Activated CD8-positive, alpha-beta T cell treated with anti-CD3 and anti-CD28 coated beads, Interleukin-2, amount 10 ng/mL, durations not matched to agents 7 days and 5 days (primary cell): ENCODE measurements around the gene RBBP5. TPM values are rescaled to one million over a fixed set of nuclear protein-coding genes. Genes with fewer than 3 reads are reported as not detected.

Experiments
- ATAC-seq: fragments of 150-1000 bp; cut with Tn5 transposase; one replicate; pipeline ENCODE4 v1.10.0; 2021; ENCODE audit warnings: moderate library complexity
- CTCF ChIA-PET: fragments of 350-600 bp; sonication (Branson Sonifier 250); formaldehyde crosslinking; loops from one replicate; lab custom pipeline; 2021; ENCODE audit warnings: antibody characterized with exemption; lab: Charles Lee
- POLR2A ChIA-PET: fragments of 350-600 bp; sonication (Branson Sonifier 250); formaldehyde crosslinking; loops from one replicate; lab custom pipeline; 2021; ENCODE audit warnings: antibody characterized with exemption; lab: Charles Lee
- DNase-seq: peaks from one replicate; pipeline ENCODE4 v3.0.0-alpha.2; 2020
- H3K27ac Mint-ChIP-seq: one replicate; pipeline ENCODE4 v1.8.0; 2021; ENCODE audit warnings: mild to moderate bottlenecking, mixed read lengths
- H3K27me3 Mint-ChIP-seq: one replicate; pipeline ENCODE4 v1.8.0; 2021; ENCODE audit warnings: low read depth, mixed read lengths
- H3K36me3 Mint-ChIP-seq: one replicate; pipeline ENCODE4 v1.8.0; 2021; ENCODE audit warnings: low read depth, mixed read lengths
- H3K4me1 Mint-ChIP-seq: one replicate; pipeline ENCODE4 v1.8.0; 2021; ENCODE audit warnings: low read depth, mixed read lengths
- H3K4me3 Mint-ChIP-seq: one replicate; pipeline ENCODE4 v1.8.0; 2021; ENCODE audit warnings: mild to moderate bottlenecking, mixed read lengths
- H3K9me3 Mint-ChIP-seq: one replicate; pipeline ENCODE4 v1.8.0; 2022; ENCODE audit warnings: mixed read lengths; ENCODE audit not compliant: insufficient read depth
- total RNA-seq, 2 experiments: library from RNA; stranded (reverse); gene quantifications; one replicate each; pipeline ENCODE4 v1.2.3, GENCODE V29; 2021

RBBP5 gene
- total RNA-seq, 2 experiments from 2014 or later, result 20.3 to 22.0 TPM

DNA sequence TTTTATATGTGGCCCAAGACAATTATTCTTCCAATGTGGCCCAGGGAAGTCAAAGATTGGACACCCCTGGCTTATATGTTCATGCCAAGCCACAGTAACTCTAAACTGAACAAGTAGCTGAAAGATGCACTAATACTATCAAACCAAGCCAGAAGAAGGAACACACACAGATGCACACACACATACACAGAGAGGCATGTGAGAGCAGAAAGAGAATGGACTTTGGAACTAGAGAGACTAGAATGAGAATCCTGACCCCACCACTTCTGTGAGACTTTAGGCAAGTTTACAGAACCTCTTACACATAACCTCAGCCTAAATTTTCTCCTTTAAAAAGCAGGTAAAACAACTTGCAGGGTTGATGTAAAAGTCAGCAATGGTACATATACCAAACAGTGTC lies 26.4 kb downstream of the RBBP5 start:
- Mint-ChIP-seq H3K4me3 (no peak overlapping the region), H3K27ac (no peak overlapping the region), H3K4me1 (no peaks in the 10 kb centered on the region), H3K27me3 (no peaks in the 10 kb centered on the region), H3K9me3 (no peaks in the 10 kb centered on the region), H3K36me3 (peaks cover 62% of the 10 kb centered on the region)
- DNase-seq (no peak), ATAC-seq (no peak)
- ChIA-PET CTCF (interaction anchor here (1.5 kb wide), 1 partner anchor 34 kb away, joined by 3 read pairs; no protein-coding TSS in a partner anchor), POLR2A (no interaction called here)

GRCh38 chr1:205091043-205091740 lies 30.6 kb downstream of the RBBP5 start:
- Mint-ChIP-seq H3K36me3 (peaks cover 44% of the 10 kb centered on the region), H3K27ac (no peak overlapping the region), H3K4me1 (no peaks in the 10 kb centered on the region), H3K27me3 (no peaks in the 10 kb centered on the region), H3K9me3 (no peaks in the 10 kb centered on the region), H3K4me3 (no peak overlapping the region)
- ChIA-PET CTCF (interaction anchor here (1.0 to 5.1 kb wide), 3 partner anchors 28 to 30 kb away, joined by 3 to 26 read pairs (median 8); no protein-coding TSS in a partner anchor), POLR2A (no interaction called here)
- DNase-seq (no peak), ATAC-seq (no peak)

DNA sequence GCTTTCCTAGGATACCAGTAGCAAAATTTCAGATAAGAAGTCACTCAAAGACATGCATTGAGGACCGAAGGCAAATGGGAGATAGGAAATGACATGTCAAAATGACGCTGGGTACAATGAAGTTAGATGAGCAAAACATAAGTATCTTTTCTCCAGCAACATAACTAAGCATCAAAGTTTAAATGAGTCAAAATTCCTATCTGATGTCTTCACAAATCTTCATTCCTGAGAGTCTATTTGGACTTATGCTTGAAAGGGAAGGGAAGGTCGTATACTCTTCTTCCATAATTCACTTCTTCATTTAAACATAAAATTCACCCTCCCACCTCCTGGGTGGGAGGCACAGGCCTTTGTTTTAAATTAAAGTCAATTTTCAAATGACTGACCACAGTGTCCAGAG lies 33.4 kb downstream of the RBBP5 start:
- H3K27ac Mint-ChIP-seq, result no peak overlapping the region
- ChIA-PET POLR2A (interaction anchor here (2.0 kb wide), 1 partner anchor 33 kb away, joined by 4 read pairs; the partner anchor contains the start of gene RBBP5), CTCF (interaction anchor here (5.1 kb wide), 1 partner anchor 27 kb away, joined by 26 read pairs; no protein-coding TSS in a partner anchor)
- H3K4me3 Mint-ChIP-seq, result no peak overlapping the region
- DNase-seq (no peak), ATAC-seq (no peak)
- peaks cover 36% of the 10 kb centered on the region for H3K36me3 Mint-ChIP-seq
- H3K9me3 Mint-ChIP-seq, result no peaks in the 10 kb centered on the region
- H3K27me3 Mint-ChIP-seq, result no peaks in the 10 kb centered on the region
- H3K4me1 Mint-ChIP-seq, result no peaks in the 10 kb centered on the region

GRCh38 chr1:205084360-205084759 lies 37.4 kb downstream of the RBBP5 start, which contains the start of gene TMEM81:
Gene TMEM81 (minus strand): TSS chr1:205084460. CDS start chr1:205084320, 140 bp downstream.
- Mint-ChIP-seq H3K4me3 (no peak within 1 kb of the TSS), H3K27me3 (no peaks in the 10 kb centered on the region), H3K4me1 (no peaks in the 10 kb centered on the region), H3K9me3 (no peaks in the 10 kb centered on the region), H3K36me3 (peaks cover 31% of the 10 kb centered on the region), H3K27ac (no peak within 1 kb of the TSS)
- DNase-seq (no peak), ATAC-seq (no peak)
- ChIA-PET CTCF (interaction anchor here (11.2 kb wide), 1 partner anchor 22 kb away, joined by 81 read pairs; no protein-coding TSS in a partner anchor), POLR2A (no interaction called here)

DNA sequence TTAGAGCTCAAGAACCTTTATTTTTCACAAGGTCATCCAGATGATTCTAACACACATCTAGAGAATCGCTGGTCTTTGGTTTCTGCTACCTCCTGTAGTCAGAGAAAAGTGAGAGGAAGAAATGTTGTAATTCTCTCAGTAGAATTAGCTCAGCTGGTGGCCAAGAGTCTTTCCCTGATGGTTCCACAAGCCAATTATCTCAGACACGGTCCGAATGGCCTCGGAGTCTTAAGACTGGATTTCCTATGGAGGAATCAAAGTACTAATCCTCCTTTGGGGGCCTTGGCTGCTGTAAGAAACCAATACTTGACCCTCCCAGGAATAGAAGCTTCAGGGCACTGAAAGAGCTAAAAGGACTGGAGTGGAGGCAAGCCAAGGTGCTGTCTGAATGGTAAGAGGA lies 39.3 kb downstream of the RBBP5 start:
- ATAC-seq, result no peak
- no peak for DNase-seq
- H3K36me3 Mint-ChIP-seq, result peaks cover 21% of the 10 kb centered on the region
- H3K9me3 Mint-ChIP-seq, result no peaks in the 10 kb centered on the region
- no peak overlapping the region for H3K4me3 Mint-ChIP-seq
- H3K4me1 Mint-ChIP-seq, result no peaks in the 10 kb centered on the region
- POLR2A ChIA-PET, result no interaction called here
- H3K27ac Mint-ChIP-seq, result no peak overlapping the region
- CTCF ChIA-PET, result interaction anchor here (0.9 to 11.2 kb wide), 5 partner anchors 11 to 173 kb away, joined by 3 to 81 read pairs (median 3); no protein-coding TSS in a partner anchor
- H3K27me3 Mint-ChIP-seq, result no peaks in the 10 kb centered on the region

DNA sequence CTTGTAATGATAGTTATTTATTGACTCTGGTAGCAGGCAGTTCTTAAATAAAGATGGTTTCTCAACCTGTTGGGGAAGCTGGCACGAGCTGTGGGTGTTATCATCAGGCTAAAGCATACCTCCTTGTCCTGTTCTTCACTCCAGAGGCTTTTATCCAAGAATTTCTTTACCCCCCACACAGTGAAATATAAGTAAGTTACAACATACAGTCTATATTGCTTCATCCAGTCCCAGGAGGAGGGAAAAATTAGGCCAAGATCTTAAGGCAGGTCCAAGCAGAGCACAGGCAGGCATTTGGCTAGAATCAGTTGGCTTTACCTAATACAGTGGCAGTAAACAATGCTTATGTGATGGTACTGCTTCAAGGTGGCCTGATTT lies 43.9 kb downstream of the RBBP5 start:
- POLR2A ChIA-PET, result interaction anchor here (1.4 kb wide), 1 partner anchor 106 kb away, joined by 3 read pairs; no protein-coding TSS in a partner anchor
- Mint-ChIP-seq H3K9me3 (no peaks in the 10 kb centered on the region), H3K27ac (no peak overlapping the region)

GRCh38 chr1:205077158-205077933 lies 44.4 kb downstream of the RBBP5 start:
- Mint-ChIP-seq H3K4me1 (no peaks in the 10 kb centered on the region), H3K4me3 (no peak overlapping the region), H3K9me3 (no peaks in the 10 kb centered on the region), H3K36me3 (peaks cover under 1% of the 10 kb centered on the region), H3K27me3 (no peaks in the 10 kb centered on the region), H3K27ac (no peak overlapping the region)
- ATAC-seq, result no peak
- POLR2A ChIA-PET, result interaction anchor here (1.4 kb wide), 1 partner anchor 105 kb away, joined by 3 read pairs; no protein-coding TSS in a partner anchor
- CTCF ChIA-PET, result interaction anchor here (11.2 kb wide), 1 partner anchor 15 kb away, joined by 81 read pairs; no protein-coding TSS in a partner anchor
- DNase-seq, result no peak

More for the DNA sequence above, 43.9 kb downstream of the RBBP5 start:
- DNase-seq (no peak), ATAC-seq (no peak)
- H3K4me1 Mint-ChIP-seq, result no peaks in the 10 kb centered on the region
- no peaks in the 10 kb centered on the region for H3K27me3 Mint-ChIP-seq
- H3K36me3 Mint-ChIP-seq, result peaks cover 3% of the 10 kb centered on the region
- CTCF ChIA-PET, result interaction anchor here (11.2 kb wide), 1 partner anchor 15 kb away, joined by 81 read pairs; no protein-coding TSS in a partner anchor
- H3K4me3 Mint-ChIP-seq, result no peak overlapping the region

DNA sequence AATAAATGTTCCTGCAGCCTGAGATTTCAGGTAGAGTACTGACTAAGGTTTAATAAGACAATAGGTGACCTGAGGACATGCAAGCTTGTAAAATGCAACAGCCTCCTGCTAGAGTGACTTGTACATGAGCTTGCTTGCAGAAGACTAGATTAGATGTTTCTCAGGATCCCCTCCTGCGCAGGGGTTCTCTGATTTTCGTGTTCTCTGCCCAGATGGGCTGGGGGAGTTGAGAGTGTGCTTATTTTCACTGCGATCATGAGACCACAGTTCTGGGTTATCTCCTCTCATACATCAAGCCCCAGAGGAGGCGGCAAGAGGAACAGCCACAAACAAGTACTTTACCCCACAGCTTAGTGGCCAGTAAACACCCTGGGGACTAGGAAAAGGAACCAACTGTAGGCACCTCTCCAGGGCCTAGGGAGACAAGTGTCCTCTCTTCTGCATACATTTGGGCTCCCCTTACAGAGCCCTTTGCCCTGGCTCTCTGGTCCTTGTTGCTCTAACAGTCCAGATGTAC lies 45.5 kb downstream of the RBBP5 start:
- DNase-seq, result no peak
- CTCF ChIA-PET, result interaction anchor here (11.2 kb wide), 1 partner anchor 14 kb away, joined by 81 read pairs; no protein-coding TSS in a partner anchor

DNA sequence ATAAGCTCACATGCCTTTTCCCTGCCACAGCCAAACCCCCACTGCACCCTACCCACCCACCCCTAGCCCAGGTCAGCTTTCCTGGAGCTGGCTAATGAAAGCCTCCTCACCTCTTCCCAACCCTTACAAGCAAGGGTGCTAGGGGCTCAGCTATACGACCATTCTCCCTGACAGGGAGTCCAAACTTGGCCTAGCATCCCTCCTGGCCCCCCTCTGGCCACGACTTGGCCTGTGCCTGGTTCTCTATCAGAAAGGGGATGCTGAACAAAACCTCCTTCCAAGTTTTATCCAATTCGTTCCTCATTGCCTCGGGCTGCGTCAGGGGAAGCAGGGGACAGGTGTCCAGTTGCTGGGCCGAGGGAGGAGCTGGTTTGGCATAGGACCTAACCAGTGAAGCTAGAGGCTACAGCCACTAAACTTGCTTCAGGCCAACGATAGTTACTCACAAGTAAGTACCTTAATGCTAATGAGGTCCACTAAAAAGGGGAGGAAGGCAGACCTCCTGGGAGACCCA lies 46.1 kb downstream of the RBBP5 start:
- DNase-seq (no peak), ATAC-seq (no peak)
- no peaks in the 10 kb centered on the region for H3K4me1 Mint-ChIP-seq
- H3K4me3 Mint-ChIP-seq, result no peak overlapping the region
- H3K36me3 Mint-ChIP-seq, result no peaks in the 10 kb centered on the region
- H3K27me3 Mint-ChIP-seq, result no peaks in the 10 kb centered on the region
- CTCF ChIA-PET, result interaction anchor here (11.2 kb wide), 1 partner anchor 13 kb away, joined by 81 read pairs; no protein-coding TSS in a partner anchor
- no peak overlapping the region for H3K27ac Mint-ChIP-seq
- H3K9me3 Mint-ChIP-seq, result no peaks in the 10 kb centered on the region
- POLR2A ChIA-PET, result no interaction called here

More for the DNA sequence above, 45.5 kb downstream of the RBBP5 start:
- Mint-ChIP-seq H3K27me3 (no peaks in the 10 kb centered on the region), H3K4me1 (no peaks in the 10 kb centered on the region), H3K4me3 (no peak overlapping the region), H3K9me3 (no peaks in the 10 kb centered on the region), H3K27ac (no peak overlapping the region), H3K36me3 (no peaks in the 10 kb centered on the region)
- POLR2A ChIA-PET, result interaction anchor here (1.4 kb wide), 1 partner anchor 104 kb away, joined by 3 read pairs; no protein-coding TSS in a partner anchor
- no peak for ATAC-seq

GRCh38 chr1:205074513-205074912 lies 47.3 kb downstream of the RBBP5 start:
- DNase-seq (no peak), ATAC-seq (no peak)
- Mint-ChIP-seq H3K4me1 (no peaks in the 10 kb centered on the region), H3K4me3 (no peak overlapping the region), H3K27me3 (no peaks in the 10 kb centered on the region), H3K9me3 (no peaks in the 10 kb centered on the region), H3K27ac (no peak overlapping the region), H3K36me3 (no peaks in the 10 kb centered on the region)
- CTCF ChIA-PET, result interaction anchor here (11.2 kb wide), 1 partner anchor 12 kb away, joined by 81 read pairs; no protein-coding TSS in a partner anchor
- POLR2A ChIA-PET, result no interaction called here

- Mint-ChIP-seq H3K9me3 (no peaks in the 10 kb centered on the region), H3K27ac (no peak overlapping the region), H3K36me3 (no peaks in the 10 kb centered on the region), H3K4me1 (no peaks in the 10 kb centered on the region), H3K4me3 (no peak overlapping the region), H3K27me3 (no peaks in the 10 kb centered on the region)
- CTCF ChIA-PET, result interaction anchor here (11.2 kb wide), 1 partner anchor 12 kb away, joined by 81 read pairs; no protein-coding TSS in a partner anchor
- DNase-seq, result no peak
- no peak for ATAC-seq
- POLR2A ChIA-PET, result no interaction called here
Observed at GRCh38 chr1:205074084-205074483, 47.7 kb downstream of the RBBP5 start.
